ENCODE measurements around the gene OCRL. TPM values are rescaled to one million over a fixed set of nuclear protein-coding genes. Genes with fewer than 3 reads are reported as not detected.
A peak's percentile ranks its signal among the peaks of the same experiment; 100 is the strongest.
"Not testable (repeated sequence)": the region's sequence is repeated elsewhere in the genome, so short reads cannot be mapped to it uniquely, and the experiment has no call there.

OCRL gene
- total RNA-seq, 2 donors from 2014 or later = 0.77 to 1.1 TPM

GRCh38 chrX:129524250-129524850 is 15.7 kb upstream of the OCRL start:
- H3K27ac Mint-ChIP-seq = no peak overlapping the region
- ATAC-seq (replicated peaks) = no peak
- H3K27me3 Mint-ChIP-seq = peaks cover 4% of the 10 kb centered on the region
- H3K4me3 Mint-ChIP-seq = peak overlapping the region; percentile 67
- H3K4me1 Mint-ChIP-seq = no peaks in the 10 kb centered on the region
- no peaks in the 10 kb centered on the region for H3K9me3 Mint-ChIP-seq
- no peaks in the 10 kb centered on the region for H3K36me3 Mint-ChIP-seq (ENCODE audit: low read depth)

- ATAC-seq (replicated peaks) = no peak
- H3K4me3 Mint-ChIP-seq = no peak overlapping the region
- peaks cover 4% of the 10 kb centered on the region for H3K27me3 Mint-ChIP-seq
- H3K27ac Mint-ChIP-seq = no peak overlapping the region
- H3K36me3 Mint-ChIP-seq (ENCODE audit: low read depth) = no peaks in the 10 kb centered on the region
- H3K4me1 Mint-ChIP-seq = no peaks in the 10 kb centered on the region
- H3K9me3 Mint-ChIP-seq = no peaks in the 10 kb centered on the region
Observed at GRCh38 chrX:129525162-129525561, 14.9 kb upstream of the OCRL start.

- Mint-ChIP-seq H3K36me3 (ENCODE audit: low read depth) (no peaks in the 10 kb centered on the region), H3K4me1 (no peaks in the 10 kb centered on the region), H3K27ac (no peak overlapping the region), H3K9me3 (no peaks in the 10 kb centered on the region), H3K27me3 (peaks cover 4% of the 10 kb centered on the region), H3K4me3 (no peak overlapping the region)
- ATAC-seq (replicated peaks) = no peak
Observed at GRCh38 chrX:129525896-129526295, 14.2 kb upstream of the OCRL start.

GRCh38 chrX:129529685-129530281 is 10.3 kb upstream of the OCRL start:
- H3K9me3 Mint-ChIP-seq = no peaks in the 10 kb centered on the region
- H3K27ac Mint-ChIP-seq = no peak overlapping the region
- no peaks in the 10 kb centered on the region for H3K36me3 Mint-ChIP-seq (ENCODE audit: low read depth)
- no peak overlapping the region for H3K4me3 Mint-ChIP-seq
- no peak for ATAC-seq (replicated peaks)
- no peaks in the 10 kb centered on the region for H3K4me1 Mint-ChIP-seq
- no peaks in the 10 kb centered on the region for H3K27me3 Mint-ChIP-seq

- Mint-ChIP-seq H3K4me1 (no peaks in the 10 kb centered on the region), H3K27ac (no peak overlapping the region), H3K36me3 (ENCODE audit: low read depth) (no peaks in the 10 kb centered on the region), H3K27me3 (no peaks in the 10 kb centered on the region), H3K9me3 (no peaks in the 10 kb centered on the region), H3K4me3 (no peak overlapping the region)
- ATAC-seq (replicated peaks) = no peak
Observed at GRCh38 chrX:129530410-129530809, 9.6 kb upstream of the OCRL start.

GRCh38 chrX:129531132-129531531 is 8.9 kb upstream of the OCRL start:
- H3K4me3 Mint-ChIP-seq = no peak overlapping the region
- no peak for ATAC-seq (replicated peaks)
- no peak overlapping the region for H3K27ac Mint-ChIP-seq
- no peaks in the 10 kb centered on the region for H3K9me3 Mint-ChIP-seq
- no peaks in the 10 kb centered on the region for H3K4me1 Mint-ChIP-seq
- no peaks in the 10 kb centered on the region for H3K27me3 Mint-ChIP-seq
- H3K36me3 Mint-ChIP-seq (ENCODE audit: low read depth) = no peaks in the 10 kb centered on the region

GRCh38 chrX:129534816-129535578 is 5.1 kb upstream of the OCRL start:
- no peak for ATAC-seq (replicated peaks)
- no peak overlapping the region for H3K4me3 Mint-ChIP-seq
- peaks cover 5% of the 10 kb centered on the region for H3K27me3 Mint-ChIP-seq
- H3K36me3 Mint-ChIP-seq (ENCODE audit: low read depth) = no peaks in the 10 kb centered on the region
- no peak overlapping the region for H3K27ac Mint-ChIP-seq
- H3K4me1 Mint-ChIP-seq = no peaks in the 10 kb centered on the region
- H3K9me3 Mint-ChIP-seq = no peaks in the 10 kb centered on the region

- peak; percentile 42 for ATAC-seq (replicated peaks)
- Mint-ChIP-seq H3K4me3 (peak overlapping the region; percentile 37), H3K9me3 (no peaks in the 10 kb centered on the region), H3K27ac (no peak overlapping the region), H3K4me1 (no peaks in the 10 kb centered on the region), H3K27me3 (peaks cover 5% of the 10 kb centered on the region), H3K36me3 (ENCODE audit: low read depth) (no peaks in the 10 kb centered on the region)
Observed at GRCh38 chrX:129540722-129541184, 694 bp downstream of the OCRL start.

- no peaks in the 10 kb centered on the region for H3K27me3 Mint-ChIP-seq
- no peaks in the 10 kb centered on the region for H3K36me3 Mint-ChIP-seq (ENCODE audit: low read depth)
- no peaks in the 10 kb centered on the region for H3K4me1 Mint-ChIP-seq
- no peaks in the 10 kb centered on the region for H3K9me3 Mint-ChIP-seq
- H3K4me3 Mint-ChIP-seq = no peak overlapping the region
- no peak overlapping the region for H3K27ac Mint-ChIP-seq
- no peak for ATAC-seq (replicated peaks)
Observed at GRCh38 chrX:129544780-129545179, 4.7 kb downstream of the OCRL start.

GRCh38 chrX:129545408-129545807 is 5.3 kb downstream of the OCRL start:
- Mint-ChIP-seq H3K4me3 (no peak overlapping the region), H3K27me3 (no peaks in the 10 kb centered on the region), H3K4me1 (no peaks in the 10 kb centered on the region), H3K9me3 (no peaks in the 10 kb centered on the region), H3K36me3 (ENCODE audit: low read depth) (no peaks in the 10 kb centered on the region), H3K27ac (no peak overlapping the region)
- ATAC-seq (replicated peaks) = no peak

GRCh38 chrX:129549124-129549523 is 9.1 kb downstream of the OCRL start:
- Mint-ChIP-seq H3K9me3 (no peaks in the 10 kb centered on the region), H3K36me3 (ENCODE audit: low read depth) (no peaks in the 10 kb centered on the region), H3K4me1 (no peaks in the 10 kb centered on the region), H3K4me3 (no peak overlapping the region), H3K27ac (no peak overlapping the region), H3K27me3 (no peaks in the 10 kb centered on the region)
- ATAC-seq (replicated peaks) = no peak

- no peaks in the 10 kb centered on the region for H3K27me3 Mint-ChIP-seq
- H3K27ac Mint-ChIP-seq = no peak overlapping the region
- ATAC-seq (replicated peaks) = no peak
- H3K36me3 Mint-ChIP-seq (ENCODE audit: low read depth) = no peaks in the 10 kb centered on the region
- H3K4me3 Mint-ChIP-seq = no peak overlapping the region
- H3K9me3 Mint-ChIP-seq = no peaks in the 10 kb centered on the region
- H3K4me1 Mint-ChIP-seq = no peaks in the 10 kb centered on the region
Observed at GRCh38 chrX:129553619-129554288, 13.7 kb downstream of the OCRL start.

GRCh38 chrX:129554816-129555215 is 14.8 kb downstream of the OCRL start:
- not testable (repeated sequence) for H3K4me1 Mint-ChIP-seq; H3K4me3 Mint-ChIP-seq; H3K27me3 Mint-ChIP-seq; H3K36me3 Mint-ChIP-seq (ENCODE audit: low read depth); H3K9me3 Mint-ChIP-seq; H3K27ac Mint-ChIP-seq; ATAC-seq (replicated peaks)

- Mint-ChIP-seq H3K36me3 (ENCODE audit: low read depth) (peaks cover 7% of the 10 kb centered on the region), H3K9me3 (no peaks in the 10 kb centered on the region), H3K27me3 (no peaks in the 10 kb centered on the region), H3K4me3 (no peak overlapping the region), H3K27ac (no peak overlapping the region), H3K4me1 (no peaks in the 10 kb centered on the region)
- no peak for ATAC-seq (replicated peaks)
Observed at GRCh38 chrX:129556806-129557315, 16.8 kb downstream of the OCRL start.

All from activated T-helper 17 cell treated with anti-CD3 and anti-CD28 coated beads, Interleukin-2, amount 50 U/mL, for 72 hours (primary cell).